Neural cell (in vitro differentiated cells): Measurements from ENCODE around the gene OR1F1. TPM values are rescaled to one million over a fixed set of nuclear protein-coding genes. Genes with fewer than 3 reads are reported as not detected.
"Not testable (repeated sequence)": the region's sequence is repeated elsewhere in the genome, so short reads cannot be mapped to it uniquely, and the experiment has no call there.

Source experiments
- H2AFZ ChIP-seq: fragments of 200-600, 300-800 bp; sonication (generic), shearing (Covaris generic); 2 replicates; pipeline ENCODE4 v1.6.0; 2014; ENCODE audit warnings: low read depth, mild to moderate bottlenecking, antibody characterized with exemption, low read length, moderate library complexity
- H3F3A ChIP-seq: fragments of 200-600 bp; shearing (Covaris generic); 2 replicates; pipeline ENCODE4 v1.6.1; 2016; ENCODE audit warnings: mild to moderate bottlenecking, moderate library complexity, mixed read lengths, antibody characterized with exemption, low read length; ENCODE audit not compliant: insufficient read depth, poor library complexity, severe bottlenecking
- H3K27ac ChIP-seq: fragments of 200-600, 300-800 bp; sonication (generic), shearing (Covaris generic); 2 replicates; pipeline ENCODE4 v1.5.1; 2014; ENCODE audit warnings: mild to moderate bottlenecking, low read length, moderate library complexity
- H3K27me3 ChIP-seq: fragments of 300-800, 200-600 bp; sonication (generic), shearing (Covaris generic); 2 replicates; pipeline ENCODE4 v1.6.0; 2014; ENCODE audit warnings: mild to moderate bottlenecking, low read depth, low read length, moderate library complexity; ENCODE audit not compliant: insufficient read depth
- H3K36me3 ChIP-seq: fragments of 300-800, 200-600 bp; sonication (generic), shearing (Covaris generic); 2 replicates; pipeline ENCODE4 v1.5.1; 2014; ENCODE audit warnings: mild to moderate bottlenecking, antibody characterized with exemption, low read length, moderate library complexity; ENCODE audit not compliant: insufficient read depth
- H3K4me2 ChIP-seq: fragments of 300-800, 200-600 bp; sonication (generic), shearing (Covaris generic); 2 replicates; pipeline ENCODE4 v1.6.0; 2014; ENCODE audit warnings: mild to moderate bottlenecking, low read length
- H3K4me3 ChIP-seq: fragments of 300-800, 200-600 bp; sonication (generic), shearing (Covaris generic); 2 replicates; pipeline ENCODE4 v1.5.1; 2014; ENCODE audit warnings: mild to moderate bottlenecking, low read length, moderate library complexity
- H3K79me2 ChIP-seq: fragments of 200-600 bp; shearing (Covaris generic); replicated peaks from 2 replicates; pipeline ENCODE4 v1.6.0; 2014; ENCODE audit warnings: mild to moderate bottlenecking, low read length, moderate library complexity; ENCODE audit not compliant: insufficient read depth
- H3K9ac ChIP-seq: fragments of 300-800, 200-600 bp; sonication (generic), shearing (Covaris generic); 2 replicates; pipeline ENCODE4 v1.6.1; 2016; ENCODE audit warnings: mild to moderate bottlenecking, low read length, mixed read lengths
- H3K9me2 ChIP-seq: fragments of 200-600 bp; shearing (Covaris generic); 2 replicates; pipeline ENCODE4 v1.6.1; 2016; ENCODE audit warnings: mild to moderate bottlenecking, low read length, mixed read lengths; ENCODE audit not compliant: insufficient read depth
- H3K9me3 ChIP-seq: fragments of 200-600, 300-800 bp; sonication (generic), shearing (Covaris generic); 2 replicates; pipeline ENCODE4 v1.6.1; 2016; ENCODE audit warnings: mild to moderate bottlenecking, mixed run types, low read length, moderate library complexity, mixed read lengths
- H4K20me1 ChIP-seq: fragments of 200-600 bp; shearing (Covaris generic); 2 replicates; pipeline ENCODE4 v1.6.1; 2016; ENCODE audit warnings: mild to moderate bottlenecking, mixed run types; ENCODE audit not compliant: insufficient read depth
- CTCF ChIP-seq: fragments of 450-650 bp; IDR thresholded peaks from 2 replicates; pipeline ENCODE4 v1.5.1; 2014; ENCODE audit warnings: antibody characterized with exemption, mild to moderate bottlenecking, moderate library complexity; ENCODE audit not compliant: poor library complexity, severe bottlenecking
- EP300 ChIP-seq: fragments of 450-650 bp; conservative IDR thresholded peaks from 2 replicates; pipeline ENCODE4 v1.6.1; 2014; ENCODE audit warnings: antibody characterized with exemption, mild to moderate bottlenecking, moderate library complexity; ENCODE audit not compliant: poor library complexity, severe bottlenecking
- EZH2 ChIP-seq: fragments of 200-600, 300-800 bp; shearing (Covaris generic), sonication (generic); IDR thresholded peaks from 2 replicates; pipeline ENCODE4 v1.6.1; 2014; ENCODE audit warnings: antibody characterized with exemption, low read length, borderline replicate concordance, mild to moderate bottlenecking; ENCODE audit not compliant: insufficient read depth, poor library complexity, severe bottlenecking
- MXI1 ChIP-seq: fragments of 450-650 bp; conservative IDR thresholded peaks from 2 replicates; pipeline ENCODE4 v1.6.1; 2014; ENCODE audit warnings: antibody characterized with exemption, mild to moderate bottlenecking; ENCODE audit not compliant: poor library complexity, severe bottlenecking
- POLR2AphosphoS5 ChIP-seq: IDR thresholded peaks from 2 replicates; pipeline ENCODE4 v1.6.1; 2012
- RAD21 ChIP-seq: fragments of 450-650 bp; conservative IDR thresholded peaks from 2 replicates; pipeline ENCODE4 v1.6.1; 2014; ENCODE audit warnings: antibody characterized with exemption, mild to moderate bottlenecking, moderate library complexity
- REST ChIP-seq: IDR thresholded peaks from 2 replicates; pipeline ENCODE4 v1.6.1; 2012; ENCODE audit warnings: borderline replicate concordance
- SMC3 ChIP-seq: fragments of 450-650 bp; conservative IDR thresholded peaks from 2 replicates; pipeline ENCODE4 v1.6.1; 2014; ENCODE audit warnings: antibody characterized with exemption, mild to moderate bottlenecking, moderate library complexity; ENCODE audit not compliant: poor library complexity
- TAF1 ChIP-seq: IDR thresholded peaks from 2 replicates; pipeline ENCODE4 v1.6.1; 2012; ENCODE audit warnings: low read depth
- polyA plus RNA-seq: library from polyadenylated mRNA; depleted of rRNA; stranded (reverse); fragments of >200 nt; gene quantifications from 2 replicates; pipeline ENCODE4 v1.2.3, GENCODE V29; 2014

The OR1F1 gene
- polyA plus RNA-seq, 1 donor from 2014 or later: 2.5 TPM

GRCh38 chr16:3179651-3180050 is 8.4 kb upstream of the OR1F1 start:
- Histone ChIP-seq H3K4me2 (no peak overlapping the region), H3K9me2 (no peaks in the 10 kb centered on the region), H2AFZ (no peak overlapping the region), H3K79me2 (no peaks in the 10 kb centered on the region), H3K9me3 (no peaks in the 10 kb centered on the region), H3K9ac (no peak overlapping the region), H3F3A (no peaks in the 10 kb centered on the region), H4K20me1 (no peaks in the 10 kb centered on the region), H3K36me3 (no peaks in the 10 kb centered on the region), H3K27ac (no peak overlapping the region), H3K27me3 (peaks cover 95% of the 10 kb centered on the region), H3K4me3 (no peak overlapping the region)
- TF ChIP-seq RAD21 (no peak), POLR2AphosphoS5 (no peak), REST (no peak), EP300 (no peak), CTCF (no peak), SMC3 (no peak), TAF1 (no peak), MXI1 (no peak), EZH2 (no peak)

- no peak overlapping the region for H3K4me2 ChIP-seq
- TF ChIP-seq MXI1 (no peak), CTCF (no peak), REST (no peak), RAD21 (no peak), POLR2AphosphoS5 (no peak), TAF1 (no peak), EP300 (no peak), SMC3 (no peak), EZH2 (no peak)
- no peak overlapping the region for H2AFZ ChIP-seq
- H3K36me3 ChIP-seq: no peaks in the 10 kb centered on the region
- H3K79me2 ChIP-seq: no peaks in the 10 kb centered on the region
- peaks cover 95% of the 10 kb centered on the region for H3K27me3 ChIP-seq
- H3K4me3 ChIP-seq: no peak overlapping the region
- H3K9ac ChIP-seq: no peak overlapping the region
- H3K9me2 ChIP-seq: no peaks in the 10 kb centered on the region
- no peaks in the 10 kb centered on the region for H4K20me1 ChIP-seq
- no peaks in the 10 kb centered on the region for H3F3A ChIP-seq
- no peak overlapping the region for H3K27ac ChIP-seq
- no peaks in the 10 kb centered on the region for H3K9me3 ChIP-seq
Measured at GRCh38 chr16:3180445-3180878, 7.5 kb upstream of the OR1F1 start.

- H3K9ac ChIP-seq, H3K4me2 ChIP-seq, H3K79me2 ChIP-seq, H2AFZ ChIP-seq, H3K27ac ChIP-seq, H3K9me2 ChIP-seq, H3K36me3 ChIP-seq, H4K20me1 ChIP-seq, H3K9me3 ChIP-seq, H3F3A ChIP-seq: not testable (repeated sequence)
- Histone ChIP-seq H3K4me3 (peak overlapping the region; percentile 66), H3K27me3 (peaks cover 95% of the 10 kb centered on the region)
Measured at GRCh38 chr16:3182293-3182607, 5.8 kb upstream of the OR1F1 start.
